ENCODE results near the gene LNX1.

The LNX1 gene

GRCh38 chr4:53507058-53507457 is 84.2 kb downstream of the LNX1 start:
- no peak for TF ChIP-seq ZFX (IDR thresholded peaks at IDR 0.05; ENCODE audit: borderline replicate concordance)
- TF ChIP-seq CTCF (IDR thresholded peaks at IDR 0.05), result no peak
- H3K27ac ChIP-seq, result no peak overlapping the region

GRCh38 chr4:53505947-53506346 is 85.3 kb downstream of the LNX1 start:
- H3K27ac ChIP-seq, result no peak overlapping the region
- TF ChIP-seq CTCF (IDR thresholded peaks at IDR 0.05) (no peak), ZFX (IDR thresholded peaks at IDR 0.05; ENCODE audit: borderline replicate concordance) (no peak)

GRCh38 chr4:53502094-53502493 is 89.2 kb downstream of the LNX1 start:
- H3K27ac ChIP-seq, result no peak overlapping the region
- no peak for TF ChIP-seq CTCF (IDR thresholded peaks at IDR 0.05)
- TF ChIP-seq ZFX (IDR thresholded peaks at IDR 0.05; ENCODE audit: borderline replicate concordance), result no peak

- H3K27ac ChIP-seq, result no peak overlapping the region
- no peak for TF ChIP-seq ZFX (IDR thresholded peaks at IDR 0.05; ENCODE audit: borderline replicate concordance)
- no peak for TF ChIP-seq CTCF (IDR thresholded peaks at IDR 0.05)
These were observed 89.7 kb downstream of the LNX1 start for GRCh38 chr4:53501561-53501960.

- H3K27ac ChIP-seq, result no peak overlapping the region
- no peak for TF ChIP-seq ZFX (IDR thresholded peaks at IDR 0.05; ENCODE audit: borderline replicate concordance)
- no peak for TF ChIP-seq CTCF (IDR thresholded peaks at IDR 0.05)
These were observed 90.7 kb downstream of the LNX1 start for GRCh38 chr4:53500546-53500945.

GRCh38 chr4:53499791-53500190 is 91.5 kb downstream of the LNX1 start:
- no peak for TF ChIP-seq CTCF (IDR thresholded peaks at IDR 0.05)
- TF ChIP-seq ZFX (IDR thresholded peaks at IDR 0.05; ENCODE audit: borderline replicate concordance), result no peak
- H3K27ac ChIP-seq, result no peak overlapping the region

GRCh38 chr4:53498706-53499105 is 92.6 kb downstream of the LNX1 start:
- no peak overlapping the region for H3K27ac ChIP-seq
- no peak for TF ChIP-seq CTCF (IDR thresholded peaks at IDR 0.05)
- no peak for TF ChIP-seq ZFX (IDR thresholded peaks at IDR 0.05; ENCODE audit: borderline replicate concordance)
